ENCODE data around the gene HHAT. TPM values are rescaled to one million over a fixed set of nuclear protein-coding genes. Genes with fewer than 3 reads are reported as not detected.

The HHAT gene
- polyA plus RNA-seq, 1 donor (not counting 4 experiments of a cell fraction or from before 2014, with no cell fraction given) = 3.8 TPM

DNA sequence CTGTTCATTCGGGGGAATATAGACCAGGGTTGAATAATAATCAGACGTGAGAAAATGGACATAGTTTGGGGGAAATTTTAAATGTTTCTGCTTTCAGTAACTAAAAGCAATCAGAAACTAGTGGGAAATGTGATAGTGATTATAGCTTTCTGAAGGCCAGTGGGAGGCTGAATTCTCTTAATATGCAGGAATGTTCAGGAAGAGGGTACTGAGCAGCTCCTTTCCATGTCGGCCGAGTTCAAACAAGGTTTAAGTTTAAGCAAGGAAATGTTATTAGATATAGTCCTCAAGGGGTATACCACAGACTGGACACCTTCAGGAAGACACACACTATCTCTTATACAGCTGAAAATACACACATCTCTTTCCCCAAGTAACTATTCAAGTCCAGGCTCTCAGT, 105.5 kb downstream of the HHAT start:
- Histone ChIP-seq H3K79me2 (ENCODE audit: control insufficient read depth, insufficient read depth, low read length) (no peaks in the 10 kb centered on the region), H2AFZ (ENCODE audit: control insufficient read depth, low read length) (no peak overlapping the region), H3K4me1 (ENCODE audit: control insufficient read depth, extremely low read depth, insufficient read depth, low read length) (peaks cover 6% of the 10 kb centered on the region), H3K27ac (ENCODE audit: control insufficient read depth, insufficient read depth, low read length) (no peak overlapping the region), H3K9ac (ENCODE audit: control insufficient read depth, extremely low read depth, insufficient read depth, low read length) (no peak overlapping the region), H3K4me2 (ENCODE audit: control insufficient read depth, extremely low read depth, insufficient read depth, low read depth, low read length) (no peak overlapping the region), H3K36me3 (ENCODE audit: control insufficient read depth in 2 of 2, extremely low read depth in 1 of 2, insufficient read depth in 2 of 2, low read length in 2 of 2) (no peaks in the 10 kb centered on the region), H3K9me1 (ENCODE audit: control insufficient read depth, extremely low read depth, insufficient read depth, low read length) (no peaks in the 10 kb centered on the region), H3K4me3 (ENCODE audit: control insufficient read depth in 2 of 3, extremely low read depth in 1 of 3, insufficient read depth in 2 of 3, low read depth in 1 of 3, low read length in 3 of 3) (no peak overlapping the region), H3K27me3 (ENCODE audit: control insufficient read depth, extremely low read depth, insufficient read depth, low read length) (no peaks in the 10 kb centered on the region), H3K9me3 (ENCODE audit: control insufficient read depth, low read depth, low read length) (no peaks in the 10 kb centered on the region), H4K20me1 (ENCODE audit: control insufficient read depth, extremely low read depth, insufficient read depth, low read length) (no peaks in the 10 kb centered on the region)
- dilution Hi-C loops (cut with MboI; ENCODE audit: extremely low pct_ligation_motif_present, low sequenced_read_pairs) = no loop called here
- TF ChIP-seq CTCF (optimal IDR thresholded peaks at IDR 0.05 in 1 of 3, IDR thresholded peaks at IDR 0.05 in 1 of 3, conservative IDR thresholded peaks at IDR 0.05 in 1 of 3; ENCODE audit: extremely low read depth in 1 of 3, insufficient read depth in 2 of 3, low read length in 3 of 3) = no peak
- TF ChIP-seq EZH2 (IDR thresholded peaks at IDR 0.05; ENCODE audit: low read length) = no peak
- DNase-seq (ENCODE audit: low read depth, low spot score) = no peak
- no peak for FAIRE-seq

GRCh38 chr1:210437111-210437510, 108.4 kb downstream of the HHAT start:
- no peaks in the 10 kb centered on the region for H3K36me3 ChIP-seq (ENCODE audit: control insufficient read depth in 2 of 2, extremely low read depth in 1 of 2, insufficient read depth in 2 of 2, low read length in 2 of 2)
- H3K4me1 ChIP-seq (ENCODE audit: control insufficient read depth, extremely low read depth, insufficient read depth, low read length) = peaks cover 19% of the 10 kb centered on the region
- H3K4me2 ChIP-seq (ENCODE audit: control insufficient read depth, extremely low read depth, insufficient read depth, low read depth, low read length) = no peak overlapping the region
- H3K9me1 ChIP-seq (ENCODE audit: control insufficient read depth, extremely low read depth, insufficient read depth, low read length) = no peaks in the 10 kb centered on the region
- no peak overlapping the region for H3K9ac ChIP-seq (ENCODE audit: control insufficient read depth, extremely low read depth, insufficient read depth, low read length)
- no peaks in the 10 kb centered on the region for H3K9me3 ChIP-seq (ENCODE audit: control insufficient read depth, low read depth, low read length)
- H3K27me3 ChIP-seq (ENCODE audit: control insufficient read depth, extremely low read depth, insufficient read depth, low read length) = no peaks in the 10 kb centered on the region
- no peaks in the 10 kb centered on the region for H4K20me1 ChIP-seq (ENCODE audit: control insufficient read depth, extremely low read depth, insufficient read depth, low read length)
- FAIRE-seq (no peak), DNase-seq (ENCODE audit: low read depth, low spot score) (no peak)
- TF ChIP-seq EZH2 (IDR thresholded peaks at IDR 0.05; ENCODE audit: low read length) (no peak), CTCF (optimal IDR thresholded peaks at IDR 0.05 in 1 of 3, IDR thresholded peaks at IDR 0.05 in 1 of 3, conservative IDR thresholded peaks at IDR 0.05 in 1 of 3; ENCODE audit: extremely low read depth in 1 of 3, insufficient read depth in 2 of 3, low read length in 3 of 3) (no peak)
- H2AFZ ChIP-seq (ENCODE audit: control insufficient read depth, low read length) = no peak overlapping the region
- H3K79me2 ChIP-seq (ENCODE audit: control insufficient read depth, insufficient read depth, low read length) = no peaks in the 10 kb centered on the region
- dilution Hi-C loops (cut with MboI; ENCODE audit: extremely low pct_ligation_motif_present, low sequenced_read_pairs) = no loop called here
- no peak overlapping the region for H3K4me3 ChIP-seq (ENCODE audit: control insufficient read depth in 2 of 3, extremely low read depth in 1 of 3, insufficient read depth in 2 of 3, low read depth in 1 of 3, low read length in 3 of 3)
- H3K27ac ChIP-seq (ENCODE audit: control insufficient read depth, insufficient read depth, low read length) = no peak overlapping the region
